ENCODE measurements around the gene FAU. TPM values are rescaled to one million over a fixed set of nuclear protein-coding genes. Genes with fewer than 3 reads are reported as not detected.

Gene FAU
- total and polyA plus RNA-seq, 10 donors: 528 to 2,170 (median 870) TPM

GRCh38 chr11:65071907-65072630 lies 49.9 kb downstream of the FAU start:
- Histone ChIP-seq H3K36me3 (peaks cover 0 to 9% (median 0%) of the 10 kb centered on the region in 6 donors), H3K4me1 (no peaks in the 10 kb centered on the region), H3K4me3 (no peak overlapping the region), H3K27ac (no peak overlapping the region), H3K27me3 (replicated peaks in 1 of 7) (no peaks in the 10 kb centered on the region), H3K9me3 (no peaks in the 10 kb centered on the region)
- 62 to 78% (median 71%) methylated on average over 4 of the region's 4 CpGs for WGBS, 5 donors
- intact Hi-C loops (cut with DNase I; ENCODE audit: low total_unique reads): no loop called here
- no peak for TF ChIP-seq POLR2A (IDR thresholded peaks at IDR 0.05)
- TF ChIP-seq CTCF (IDR thresholded peaks at IDR 0.05 in 8 of 11, conservative IDR thresholded peaks at IDR 0.05 in 3 of 11): no peak
- no peak for TF ChIP-seq POLR2AphosphoS5 (IDR thresholded peaks at IDR 0.05)
- no peak for DNase-seq

Small RNAs within 50 kb of the gene (microRNA-seq; reads per million reads assigned to microRNA genes)
- 0 to 1.1 (median 0.36) reads per million in 3 donors for gene MIR6751

Small RNAs within 50 kb of the gene (small RNA-seq; reads per million reads assigned to genes)
- 0 reads per million in 4 donors for gene HIGD1AP10
- 0 reads per million in 4 donors for gene PDCL2P2
- 0.60 to 2.1 (median 0.77) reads per million in 4 donors for gene RNU2-23P

Other genes with a start within 250 kb of the FAU start
- gene EHD1, start 243.5 kb downstream of the FAU start, total RNA-seq: 100 to 1,000 TPM; 117 to 337 (median 201) TPM
- 10 to 100 TPM; 51.9 to 93.9 (median 53.7) TPM for gene EHD1, start 243.5 kb downstream of the FAU start, polyA plus RNA-seq
- gene ATG2A, start 204.9 kb downstream of the FAU start, total RNA-seq: 10 to 100 TPM; 32.7 to 57.3 (median 40.3) TPM
- gene ATG2A, start 204.9 kb downstream of the FAU start, polyA plus RNA-seq: 10 to 100 TPM; 14.3 to 30.3 (median 28.8) TPM
- 10 to 100 TPM; 21.9 to 45.1 (median 30.4) TPM for gene PPP2R5B, start 197.4 kb downstream of the FAU start, total RNA-seq
- gene PPP2R5B, start 197.4 kb downstream of the FAU start, polyA plus RNA-seq: 10 to 100 TPM; 10.8 to 25.4 (median 15.2) TPM
- gene GPHA2, start 186.2 kb downstream of the FAU start, total RNA-seq: not detected
- gene GPHA2, start 186.2 kb downstream of the FAU start, polyA plus RNA-seq: 1 to 10 TPM in 2 of 3 donors, under 1 TPM in 1; 0.89 to 4.4 (median 1.2) TPM
- under 1 TPM in 4 of 7 donors, not detected in 3; 0.40 to 0.98 (median 0.86) TPM for gene MAJIN, start 150.0 kb downstream of the FAU start, total RNA-seq
- 1 to 10 TPM in 2 of 3 donors, under 1 TPM in 1; 0.59 to 2.6 (median 1.5) TPM for gene MAJIN, start 150.0 kb downstream of the FAU start, polyA plus RNA-seq
- 10 to 100 TPM in 6 of 7 donors, 1 to 10 TPM in 1; 8.5 to 23.1 (median 18.6) TPM for gene BATF2, start 125.2 kb downstream of the FAU start, total RNA-seq
- 10 to 100 TPM in 1 of 3 donors, 1 to 10 TPM in 2; 4.3 to 17.1 (median 5.2) TPM for gene BATF2, start 125.2 kb downstream of the FAU start, polyA plus RNA-seq
- gene ARL2, start 108.0 kb downstream of the FAU start, total RNA-seq: 10 to 100 TPM; 44.5 to 76.5 (median 54.8) TPM
- 100 to 1,000 TPM in 1 of 3 donors, 10 to 100 TPM in 2; 53.0 to 110 (median 69.9) TPM for gene ARL2, start 108.0 kb downstream of the FAU start, polyA plus RNA-seq
- 10 to 100 TPM; 14.6 to 21.6 (median 17.3) TPM for gene SNX15, start 94.7 kb downstream of the FAU start, total RNA-seq
- gene SNX15, start 94.7 kb downstream of the FAU start, polyA plus RNA-seq: 10 to 100 TPM; 10.8 to 17.1 (median 11.6) TPM
- gene SAC3D1, start 80.9 kb downstream of the FAU start, total RNA-seq: 1 to 10 TPM; 5.7 to 9.9 (median 6.6) TPM
- 10 to 100 TPM in 1 of 3 donors, 1 to 10 TPM in 2; 5.2 to 11.9 (median 8.9) TPM for gene SAC3D1, start 80.9 kb downstream of the FAU start, polyA plus RNA-seq
- 10 to 100 TPM; 13.0 to 45.2 (median 23.3) TPM for gene NAALADL1, start 63.6 kb downstream of the FAU start, total RNA-seq
- 10 to 100 TPM; 19.2 to 19.5 (median 19.2) TPM for gene NAALADL1, start 63.6 kb downstream of the FAU start, polyA plus RNA-seq
- 10 to 100 TPM in 1 of 7 donors, 1 to 10 TPM in 6; 2.4 to 11.1 (median 7.0) TPM for gene CDCA5, start 38.1 kb downstream of the FAU start, total RNA-seq
- gene CDCA5, start 38.1 kb downstream of the FAU start, polyA plus RNA-seq: 1 to 10 TPM; 1.5 to 5.9 (median 4.6) TPM
- 10 to 100 TPM; 23.5 to 43.7 (median 29.1) TPM for gene ZFPL1, start 37.9 kb downstream of the FAU start, total RNA-seq
- gene ZFPL1, start 37.9 kb downstream of the FAU start, polyA plus RNA-seq: 10 to 100 TPM; 25.8 to 52.0 (median 40.0) TPM
- gene VPS51, start 25.9 kb downstream of the FAU start, total RNA-seq: 100 to 1,000 TPM; 103 to 570 (median 146) TPM
- 100 to 1,000 TPM; 118 to 157 (median 152) TPM for gene VPS51, start 25.9 kb downstream of the FAU start, polyA plus RNA-seq
- 10 to 100 TPM in 6 of 7 donors, 1 to 10 TPM in 1; 8.9 to 29.7 (median 13.9) TPM for gene TM7SF2, start 10.3 kb downstream of the FAU start, total RNA-seq
- 10 to 100 TPM; 14.1 to 16.9 (median 14.5) TPM for gene TM7SF2, start 10.3 kb downstream of the FAU start, polyA plus RNA-seq
- gene ZNHIT2, start 4.4 kb downstream of the FAU start, total RNA-seq: 10 to 100 TPM in 4 of 7 donors, 1 to 10 TPM in 3; 7.9 to 16.4 (median 10.2) TPM
- gene ZNHIT2, start 4.4 kb downstream of the FAU start, polyA plus RNA-seq: 10 to 100 TPM; 19.1 to 21.1 (median 19.2) TPM
- gene MRPL49, start 187 bp upstream of the FAU start, total RNA-seq: 10 to 100 TPM; 31.9 to 51.2 (median 40.8) TPM
- 10 to 100 TPM; 20.0 to 42.4 (median 30.8) TPM for gene MRPL49, start 187 bp upstream of the FAU start, polyA plus RNA-seq
- 100 to 1,000 TPM in 5 of 7 donors, 10 to 100 TPM in 2; 90.9 to 152 (median 110) TPM for gene SYVN1, start 12.4 kb upstream of the FAU start, total RNA-seq
- gene SYVN1, start 12.4 kb upstream of the FAU start, polyA plus RNA-seq: 10 to 100 TPM; 35.1 to 62.8 (median 53.6) TPM
- gene SPDYC, start 48.1 kb upstream of the FAU start, total RNA-seq: not detected
- under 1 TPM in 1 of 3 donors, not detected in 2; 0.11 TPM for gene SPDYC, start 48.1 kb upstream of the FAU start, polyA plus RNA-seq
- gene CAPN1, start 59.8 kb upstream of the FAU start, total RNA-seq: 100 to 1,000 TPM; 135 to 203 (median 161) TPM
- 100 to 1,000 TPM in 1 of 3 donors, 10 to 100 TPM in 2; 61.6 to 111 (median 73.3) TPM for gene CAPN1, start 59.8 kb upstream of the FAU start, polyA plus RNA-seq
- 10 to 100 TPM; 10.6 to 25.9 (median 19.1) TPM for gene POLA2, start 139.8 kb upstream of the FAU start, total RNA-seq
- gene POLA2, start 139.8 kb upstream of the FAU start, polyA plus RNA-seq: 10 to 100 TPM in 2 of 3 donors, 1 to 10 TPM in 1; 9.0 to 12.2 (median 10.7) TPM
- 10 to 100 TPM; 14.5 to 48.0 (median 26.4) TPM for gene CDC42EP2, start 192.7 kb upstream of the FAU start, total RNA-seq
- gene CDC42EP2, start 192.7 kb upstream of the FAU start, polyA plus RNA-seq: 10 to 100 TPM in 1 of 3 donors, 1 to 10 TPM in 2; 4.2 to 13.4 (median 7.1) TPM
- gene DPF2, start 211.7 kb upstream of the FAU start, total RNA-seq: 10 to 100 TPM; 35.7 to 67.0 (median 51.5) TPM
- 10 to 100 TPM; 20.5 to 27.2 (median 24.3) TPM for gene DPF2, start 211.7 kb upstream of the FAU start, polyA plus RNA-seq
- 1 to 10 TPM in 2 of 7 donors, under 1 TPM in 5; 0.56 to 2.7 (median 0.79) TPM for gene TIGD3, start 232.6 kb upstream of the FAU start, total RNA-seq
- gene TIGD3, start 232.6 kb upstream of the FAU start, polyA plus RNA-seq: 1 to 10 TPM; 1.1 to 2.1 (median 1.4) TPM

Data from spleen (tissue), 11 donors.